ENCODE results near the gene ITGB5. TPM values are rescaled to one million over a fixed set of nuclear protein-coding genes. Genes with fewer than 3 reads are reported as not detected.

ITGB5 gene
- total RNA-seq, 1 donor from 2014 or later, result 139 TPM

GRCh38 chr3:124927574-124928045 lies 40.4 kb upstream of the ITGB5 start:
- H3K4me3 Mint-ChIP-seq (ENCODE audit: unreplicated experiment), result no peak overlapping the region
- H3K27ac Mint-ChIP-seq (ENCODE audit: unreplicated experiment), result no peak overlapping the region
- no peaks in the 10 kb centered on the region for H3K36me3 ChIP-seq (ENCODE audit: insufficient read depth, low read length)
- H3K27me3 ChIP-seq (ENCODE audit: insufficient read depth, low read length), result peaks cover 4% of the 10 kb centered on the region
- no peaks in the 10 kb centered on the region for H3K9me3 Mint-ChIP-seq (ENCODE audit: unreplicated experiment)
- no peak overlapping the region for H3K27ac ChIP-seq (ENCODE audit: low read depth, low read length)
- no peak overlapping the region for H3K4me3 ChIP-seq (ENCODE audit: insufficient read depth, low read depth, low read length)
- no peak for TF ChIP-seq EZH2 (IDR thresholded peaks at IDR 0.05; ENCODE audit: insufficient read depth, low read length)
- TF ChIP-seq, protein P1, sequence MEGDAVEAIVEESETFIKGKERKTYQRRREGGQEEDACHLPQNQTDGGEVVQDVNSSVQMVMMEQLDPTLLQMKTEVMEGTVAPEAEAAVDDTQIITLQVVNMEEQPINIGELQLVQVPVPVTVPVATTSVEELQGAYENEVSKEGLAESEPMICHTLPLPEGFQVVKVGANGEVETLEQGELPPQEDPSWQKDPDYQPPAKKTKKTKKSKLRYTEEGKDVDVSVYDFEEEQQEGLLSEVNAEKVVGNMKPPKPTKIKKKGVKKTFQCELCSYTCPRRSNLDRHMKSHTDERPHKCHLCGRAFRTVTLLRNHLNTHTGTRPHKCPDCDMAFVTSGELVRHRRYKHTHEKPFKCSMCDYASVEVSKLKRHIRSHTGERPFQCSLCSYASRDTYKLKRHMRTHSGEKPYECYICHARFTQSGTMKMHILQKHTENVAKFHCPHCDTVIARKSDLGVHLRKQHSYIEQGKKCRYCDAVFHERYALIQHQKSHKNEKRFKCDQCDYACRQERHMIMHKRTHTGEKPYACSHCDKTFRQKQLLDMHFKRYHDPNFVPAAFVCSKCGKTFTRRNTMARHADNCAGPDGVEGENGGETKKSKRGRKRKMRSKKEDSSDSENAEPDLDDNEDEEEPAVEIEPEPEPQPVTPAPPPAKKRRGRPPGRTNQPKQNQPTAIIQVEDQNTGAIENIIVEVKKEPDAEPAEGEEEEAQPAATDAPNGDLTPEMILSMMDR (IDR thresholded peaks at IDR 0.05; ENCODE audit: insufficient read depth, low read depth, low read length), result no peak
- no peaks in the 10 kb centered on the region for H3K79me2 ChIP-seq (ENCODE audit: insufficient read depth, low read length)
- FAIRE-seq (no peak), DNase-seq (ENCODE audit: low read depth) (peak; percentile 18)
- H2AFZ ChIP-seq (ENCODE audit: low read depth, low read length), result no peak overlapping the region
- H3K36me3 Mint-ChIP-seq (ENCODE audit: low read depth, unreplicated experiment), result peaks cover 1% of the 10 kb centered on the region
- no peaks in the 10 kb centered on the region for H3K4me1 Mint-ChIP-seq (ENCODE audit: low read depth, unreplicated experiment)
- H3K27me3 Mint-ChIP-seq (ENCODE audit: low read depth, unreplicated experiment), result peaks cover 24% of the 10 kb centered on the region
- H3K9me3 ChIP-seq (ENCODE audit: insufficient read depth, low read depth, low read length), result no peaks in the 10 kb centered on the region
- H4K20me1 ChIP-seq (ENCODE audit: insufficient read depth, low read length), result no peaks in the 10 kb centered on the region
- H3K4me2 ChIP-seq (ENCODE audit: low read length), result no peak overlapping the region
- no peak overlapping the region for H3K9ac ChIP-seq (ENCODE audit: low read length)
- no peaks in the 10 kb centered on the region for H3K4me1 ChIP-seq (ENCODE audit: insufficient read depth, low read length)

DNA sequence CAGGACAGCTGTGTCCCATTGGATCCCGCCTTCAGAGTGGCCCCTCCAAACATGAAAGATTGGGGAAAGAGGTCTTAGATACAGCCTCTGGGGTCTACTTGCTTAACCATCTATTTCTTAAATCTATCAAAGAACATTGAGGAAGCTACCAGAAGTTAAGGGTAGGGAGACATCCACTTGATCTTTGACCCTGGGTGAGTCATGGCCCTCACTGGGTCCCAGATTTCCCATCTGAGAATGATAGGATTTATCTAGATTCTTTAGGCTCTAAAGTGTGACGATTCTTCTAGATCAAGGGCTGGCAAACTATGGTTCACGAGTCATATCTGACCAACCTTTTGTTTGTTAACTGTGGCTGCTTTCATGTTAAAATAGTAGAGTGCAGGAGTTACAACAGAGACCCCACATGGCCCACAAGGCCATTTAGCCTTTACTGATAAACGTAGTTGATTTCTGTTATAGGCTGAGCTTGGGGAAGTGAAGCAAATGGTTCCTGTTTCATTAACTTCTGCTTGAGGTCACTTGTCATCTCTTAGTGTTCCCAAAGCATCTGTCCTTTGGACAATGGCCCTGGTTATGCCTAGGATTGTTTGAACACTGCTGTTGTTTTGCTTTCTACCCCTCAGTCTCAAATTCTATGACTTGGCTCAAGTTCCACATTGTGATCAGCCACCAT lies 39.4 kb upstream of the ITGB5 start:
- H3K27me3 ChIP-seq (ENCODE audit: insufficient read depth, low read length), result peaks cover 4% of the 10 kb centered on the region
- FAIRE-seq, result no peak
- no peak overlapping the region for H3K4me2 ChIP-seq (ENCODE audit: low read length)
- Mint-ChIP-seq H3K4me3 (ENCODE audit: unreplicated experiment) (no peak overlapping the region), H3K27ac (ENCODE audit: unreplicated experiment) (no peak overlapping the region), H3K27me3 (ENCODE audit: low read depth, unreplicated experiment) (peaks cover 23% of the 10 kb centered on the region), H3K4me1 (ENCODE audit: low read depth, unreplicated experiment) (no peaks in the 10 kb centered on the region), H3K9me3 (ENCODE audit: unreplicated experiment) (no peaks in the 10 kb centered on the region), H3K36me3 (ENCODE audit: low read depth, unreplicated experiment) (peaks cover 1% of the 10 kb centered on the region)
- H3K9ac ChIP-seq (ENCODE audit: low read length), result no peak overlapping the region
- H3K27ac ChIP-seq (ENCODE audit: low read depth, low read length), result no peak overlapping the region
- no peak overlapping the region for H3K4me3 ChIP-seq (ENCODE audit: insufficient read depth, low read depth, low read length)
- peak; percentile 4 for DNase-seq (ENCODE audit: low read depth)
- H4K20me1 ChIP-seq (ENCODE audit: insufficient read depth, low read length), result no peaks in the 10 kb centered on the region
- H3K79me2 ChIP-seq (ENCODE audit: insufficient read depth, low read length), result no peaks in the 10 kb centered on the region
- no peaks in the 10 kb centered on the region for H3K36me3 ChIP-seq (ENCODE audit: insufficient read depth, low read length)
- no peaks in the 10 kb centered on the region for H3K4me1 ChIP-seq (ENCODE audit: insufficient read depth, low read length)
- no peaks in the 10 kb centered on the region for H3K9me3 ChIP-seq (ENCODE audit: insufficient read depth, low read depth, low read length)
- TF ChIP-seq, protein P1 (IDR thresholded peaks at IDR 0.05; ENCODE audit: insufficient read depth, low read depth, low read length), result no peak
- H2AFZ ChIP-seq (ENCODE audit: low read depth, low read length), result no peak overlapping the region

GRCh38 chr3:124924741-124925140 lies 37.6 kb upstream of the ITGB5 start:
- no peaks in the 10 kb centered on the region for H3K4me1 ChIP-seq (ENCODE audit: insufficient read depth, low read length)
- Mint-ChIP-seq H3K4me1 (ENCODE audit: low read depth, unreplicated experiment) (peaks cover 3% of the 10 kb centered on the region), H3K9me3 (ENCODE audit: unreplicated experiment) (no peaks in the 10 kb centered on the region), H3K36me3 (ENCODE audit: low read depth, unreplicated experiment) (peaks cover 1% of the 10 kb centered on the region), H3K27ac (ENCODE audit: unreplicated experiment) (no peak overlapping the region), H3K4me3 (ENCODE audit: unreplicated experiment) (no peak overlapping the region), H3K27me3 (ENCODE audit: low read depth, unreplicated experiment) (peaks cover 16% of the 10 kb centered on the region)
- TF ChIP-seq, protein P1 (IDR thresholded peaks at IDR 0.05; ENCODE audit: insufficient read depth, low read depth, low read length), result no peak
- TF ChIP-seq EZH2 (IDR thresholded peaks at IDR 0.05; ENCODE audit: insufficient read depth, low read length), result no peak
- H3K27ac ChIP-seq (ENCODE audit: low read depth, low read length), result no peak overlapping the region
- H3K9me3 ChIP-seq (ENCODE audit: insufficient read depth, low read depth, low read length), result no peaks in the 10 kb centered on the region
- FAIRE-seq, result no peak
- H3K36me3 ChIP-seq (ENCODE audit: insufficient read depth, low read length), result no peaks in the 10 kb centered on the region
- no peak overlapping the region for H3K4me3 ChIP-seq (ENCODE audit: insufficient read depth, low read depth, low read length)
- H3K9ac ChIP-seq (ENCODE audit: low read length), result no peak overlapping the region
- H4K20me1 ChIP-seq (ENCODE audit: insufficient read depth, low read length), result no peaks in the 10 kb centered on the region
- H3K4me2 ChIP-seq (ENCODE audit: low read length), result no peak overlapping the region
- DNase-seq (ENCODE audit: low read depth), result peak; percentile 27
- no peak overlapping the region for H2AFZ ChIP-seq (ENCODE audit: low read depth, low read length)
- peaks cover 4% of the 10 kb centered on the region for H3K27me3 ChIP-seq (ENCODE audit: insufficient read depth, low read length)
- H3K79me2 ChIP-seq (ENCODE audit: insufficient read depth, low read length), result no peaks in the 10 kb centered on the region
